ENCODE data around the gene CD44. TPM values are rescaled to one million over a fixed set of nuclear protein-coding genes. Genes with fewer than 3 reads are reported as not detected.

The CD44 gene
- total RNA-seq, 2 experiments from 2014 or later, result 449 to 455 TPM

DNA sequence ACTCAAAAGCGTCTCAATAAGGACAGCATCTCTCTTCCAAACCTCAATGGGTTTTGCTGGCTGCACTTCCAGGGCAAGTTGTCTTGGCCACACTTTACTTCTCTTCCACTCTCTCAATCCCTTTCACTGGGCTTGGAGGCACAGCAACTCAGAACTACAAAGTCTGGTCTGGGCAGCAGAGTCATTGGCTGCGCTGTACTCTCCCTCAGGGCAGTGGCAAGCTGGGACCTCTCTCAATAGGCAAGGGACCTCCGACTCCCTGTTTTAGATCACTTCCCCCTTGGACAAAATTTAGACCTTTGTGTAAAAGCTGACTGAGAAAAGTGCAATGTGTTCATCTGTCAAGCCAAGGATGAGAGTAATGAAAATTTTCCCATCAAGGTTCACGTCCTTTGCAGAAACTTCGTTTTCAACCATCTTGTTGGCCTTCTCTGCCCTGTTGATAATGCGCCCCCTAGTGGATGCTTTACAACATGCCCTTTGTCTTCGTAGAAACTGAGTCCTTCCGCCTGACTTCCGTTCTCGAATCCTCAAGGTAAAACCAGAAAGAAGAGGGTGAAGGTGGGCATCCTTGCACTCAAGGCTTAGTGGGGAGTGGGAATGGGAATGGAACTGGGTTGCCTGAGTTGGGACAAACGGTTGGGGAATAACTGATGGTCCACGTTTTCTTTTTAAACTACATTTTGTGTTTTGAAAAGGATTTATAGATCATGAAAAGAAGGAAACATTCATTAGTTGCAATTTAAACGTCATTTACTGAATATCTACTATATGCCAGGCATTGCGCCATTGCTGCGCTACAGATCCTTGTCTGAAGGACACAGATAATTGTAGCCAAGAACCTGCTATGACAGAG lies 99.1 kb downstream of the CD44 start:
- CTCF ChIA-PET, result interaction anchor here (1.0 to 2.2 kb wide), 4 partner anchors 38 to 238 kb away, joined by 3 to 4 read pairs (median 4); no protein-coding TSS in a partner anchor
- POLR2A ChIA-PET, result interaction anchor here (1.5 kb wide), 1 partner anchor 71 kb away, joined by 3 read pairs; no protein-coding TSS in a partner anchor

DNA sequence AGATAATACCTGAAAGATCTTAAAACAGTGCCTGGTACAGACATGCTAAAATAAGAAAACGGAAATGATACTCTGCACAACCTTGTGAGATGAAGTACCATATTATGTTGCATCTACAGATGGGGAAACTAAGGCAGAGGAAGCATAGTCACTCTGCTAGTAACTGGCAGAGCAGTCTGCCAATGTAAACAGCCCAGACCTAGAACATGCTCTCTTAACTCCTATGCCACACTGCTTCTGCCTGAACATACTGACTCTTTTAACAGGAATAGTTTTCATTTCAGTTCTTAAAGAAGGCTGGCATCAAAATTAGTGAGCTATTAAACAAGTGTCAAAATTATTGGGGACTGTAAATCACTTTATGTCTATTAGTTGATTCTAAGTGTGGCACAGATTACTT lies 99.9 kb downstream of the CD44 start:
- POLR2A ChIA-PET, result no interaction called here
- CTCF ChIA-PET, result interaction anchor here (0.9 to 1.7 kb wide), 2 partner anchors 37 to 208 kb away, joined by 3 to 4 read pairs; no protein-coding TSS in a partner anchor

- ChIA-PET POLR2A (no interaction called here), CTCF (interaction anchor here (0.9 kb wide), 1 partner anchor 209 kb away, joined by 3 read pairs; no protein-coding TSS in a partner anchor)
Measured at GRCh38 chr11:35239471-35240075, 100.6 kb downstream of the CD44 start.

- CTCF ChIA-PET, result interaction anchor here (0.7 kb wide), 1 partner anchor 170 kb away, joined by 3 read pairs; no protein-coding TSS in a partner anchor
- POLR2A ChIA-PET, result no interaction called here
Measured at GRCh38 chr11:35241083-35241482, 102.1 kb downstream of the CD44 start.

GRCh38 chr11:35241531-35241930 lies 102.6 kb downstream of the CD44 start:
- ChIA-PET POLR2A (no interaction called here), CTCF (no interaction called here)

DNA sequence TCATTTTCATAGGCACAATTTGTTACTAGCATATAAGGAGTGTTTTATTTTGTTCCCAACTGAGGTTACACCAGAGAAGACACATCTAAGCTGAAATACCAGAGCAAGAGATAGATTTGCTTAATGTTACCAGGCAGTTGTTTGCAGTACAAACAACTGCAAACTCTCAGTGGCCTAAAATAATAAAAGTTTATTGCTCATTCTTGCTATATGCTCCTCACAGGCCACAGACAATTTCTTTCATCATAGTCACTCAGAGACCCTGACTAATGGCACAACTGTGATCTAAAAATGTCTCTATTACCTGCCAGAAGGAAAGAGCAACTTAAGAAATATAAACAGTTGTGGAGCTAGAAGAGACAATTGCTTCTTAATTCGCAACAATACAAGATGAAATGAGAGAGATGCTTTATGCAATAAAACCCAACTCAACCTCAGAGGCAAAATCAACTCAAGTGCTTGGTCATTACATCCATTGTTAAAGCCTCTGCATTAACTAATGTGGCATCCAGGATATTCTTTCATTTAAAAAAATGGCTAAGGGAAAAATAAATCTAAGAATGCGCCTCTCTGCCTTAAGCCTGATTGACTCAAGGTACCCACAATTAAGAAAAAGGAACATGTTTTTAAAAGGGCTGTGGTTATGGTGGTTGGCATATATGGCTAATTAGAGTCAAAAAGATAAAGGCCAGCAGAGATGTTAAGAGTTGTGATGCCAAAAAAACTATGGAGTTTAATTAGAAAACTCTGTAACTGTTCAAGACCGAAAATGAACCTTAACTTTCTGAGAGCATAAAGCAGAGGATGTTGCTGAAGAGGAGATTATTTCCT lies 103.7 kb downstream of the CD44 start:
- POLR2A ChIA-PET, result no interaction called here
- CTCF ChIA-PET, result no interaction called here

DNA sequence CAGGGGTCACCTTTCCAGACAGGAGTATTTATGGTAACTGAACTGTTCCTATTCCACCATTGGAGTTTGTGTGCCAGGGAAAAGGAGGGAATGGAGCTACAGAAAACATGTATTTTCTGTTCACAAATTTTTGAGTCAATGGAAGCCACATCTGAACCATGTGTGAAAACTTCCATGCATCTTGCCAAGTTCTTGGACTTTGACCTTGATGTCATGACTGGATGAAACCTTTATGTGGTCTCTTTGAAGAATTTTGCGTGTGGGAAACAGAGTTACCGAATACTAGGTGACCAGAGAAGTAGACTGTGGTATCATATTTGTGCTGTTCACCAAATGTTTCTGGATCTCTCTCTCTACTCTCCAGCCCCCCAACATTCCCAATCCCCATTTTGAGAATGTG lies 104.8 kb downstream of the CD44 start:
- CTCF ChIA-PET, result no interaction called here
- POLR2A ChIA-PET, result no interaction called here

DNA sequence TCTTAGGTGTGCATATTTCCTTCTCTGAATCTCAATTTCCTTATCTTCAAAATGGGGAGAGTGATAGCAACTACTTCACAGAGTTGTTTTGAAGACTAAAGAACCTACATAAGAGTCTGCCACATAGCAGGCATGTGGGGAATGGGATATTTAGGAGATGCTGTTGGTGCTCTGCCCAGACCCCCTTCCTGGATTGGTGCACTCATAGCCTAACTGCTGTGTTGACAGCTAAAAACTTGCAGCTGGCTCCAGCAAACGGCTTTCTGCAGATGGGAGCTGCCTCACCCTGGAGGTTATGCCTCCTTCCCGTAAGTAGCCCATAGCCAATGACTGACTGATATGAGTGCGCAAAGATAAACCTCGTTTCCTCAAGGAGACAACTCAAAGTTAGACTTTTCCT lies 106.1 kb downstream of the CD44 start:
- ChIA-PET POLR2A (no interaction called here), CTCF (no interaction called here)

- ChIA-PET CTCF (interaction anchor here (1.0 kb wide), 1 partner anchor 15 kb away, joined by 4 read pairs; no protein-coding TSS in a partner anchor), POLR2A (no interaction called here)
Measured at GRCh38 chr11:35245786-35246185, 106.8 kb downstream of the CD44 start.

DNA sequence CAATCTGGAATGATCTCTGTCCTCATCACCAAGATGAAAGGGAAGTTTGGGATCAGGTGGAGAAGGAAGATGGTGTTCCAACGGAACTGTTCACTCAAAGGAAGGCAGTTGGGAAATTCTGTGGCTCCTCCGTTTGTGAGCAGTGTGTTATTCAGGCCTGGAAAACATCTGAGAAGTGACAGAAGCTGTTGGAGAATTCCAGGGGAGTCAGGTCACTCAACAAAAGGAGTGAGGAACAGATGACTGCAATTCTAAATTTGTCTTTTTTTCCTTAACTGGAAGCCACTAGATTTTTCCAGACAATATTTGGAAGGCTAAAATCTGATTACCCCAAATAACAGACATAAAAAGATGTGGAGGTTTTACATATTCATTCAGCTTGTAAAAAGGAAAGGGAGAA lies 107.8 kb downstream of the CD44 start:
- POLR2A ChIA-PET, result no interaction called here
- CTCF ChIA-PET, result interaction anchor here (1.0 kb wide), 1 partner anchor 14 kb away, joined by 4 read pairs; no protein-coding TSS in a partner anchor

GRCh38 chr11:35247428-35247827 lies 108.5 kb downstream of the CD44 start:
- ChIA-PET POLR2A (no interaction called here), CTCF (no interaction called here)

- POLR2A ChIA-PET, result no interaction called here
- CTCF ChIA-PET, result no interaction called here
Measured at GRCh38 chr11:35247863-35248262, 108.9 kb downstream of the CD44 start.

GRCh38 chr11:35248558-35249323 lies 109.8 kb downstream of the CD44 start:
- CTCF ChIA-PET, result no interaction called here
- POLR2A ChIA-PET, result no interaction called here

GRCh38 chr11:35250192-35250591 lies 111.2 kb downstream of the CD44 start:
- CTCF ChIA-PET, result no interaction called here
- POLR2A ChIA-PET, result no interaction called here

- ChIA-PET POLR2A (no interaction called here), CTCF (no interaction called here)
Measured at GRCh38 chr11:35250621-35251020, 111.7 kb downstream of the CD44 start.

GRCh38 chr11:35253237-35253636 lies 114.3 kb downstream of the CD44 start:
- ChIA-PET POLR2A (no interaction called here), CTCF (no interaction called here)

DNA sequence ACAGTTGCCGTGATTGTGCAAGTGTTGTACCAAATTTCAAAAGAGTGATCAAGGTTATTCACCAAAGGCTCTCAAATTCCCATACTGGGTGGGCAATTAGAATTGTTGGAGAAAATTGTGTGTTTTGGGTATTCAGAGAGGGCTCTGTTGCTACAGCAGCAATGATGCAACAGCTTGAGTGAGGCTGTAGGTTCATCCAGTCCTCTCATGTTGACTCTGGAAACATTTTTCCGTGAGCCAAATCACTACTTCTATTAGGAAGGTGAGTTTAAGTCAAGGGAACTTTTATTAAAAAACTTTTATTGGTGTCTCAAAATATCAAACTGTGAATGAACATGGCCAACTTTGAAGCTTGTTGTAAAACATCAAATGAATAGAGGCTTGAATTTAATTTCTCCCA lies 116.5 kb downstream of the CD44 start:
- POLR2A ChIA-PET, result no interaction called here
- CTCF ChIA-PET, result no interaction called here

DNA sequence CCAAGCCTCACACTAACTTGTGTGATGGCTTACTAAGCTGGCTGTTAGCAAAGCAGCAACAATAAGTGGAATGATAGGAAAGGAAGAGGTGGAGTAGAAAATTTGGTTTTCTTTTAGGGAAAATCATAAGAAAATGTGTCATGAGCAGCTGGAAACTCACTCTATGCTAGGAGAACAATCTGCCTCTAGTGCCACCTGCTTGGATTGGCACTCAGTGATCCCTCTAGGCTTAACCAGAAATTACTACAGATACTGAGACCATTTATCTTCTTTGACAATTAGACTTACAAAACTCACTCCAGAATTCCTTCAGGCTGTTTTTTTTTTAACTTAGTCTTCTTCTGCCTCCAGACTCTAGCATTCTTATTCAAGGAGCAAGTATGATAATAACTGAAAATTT lies 117.3 kb downstream of the CD44 start:
- CTCF ChIA-PET, result no interaction called here
- POLR2A ChIA-PET, result no interaction called here

- ChIA-PET POLR2A (no interaction called here), CTCF (no interaction called here)
Measured at GRCh38 chr11:35257281-35257680, 118.3 kb downstream of the CD44 start.

GRCh38 chr11:35259529-35259928 lies 120.6 kb downstream of the CD44 start:
- ChIA-PET POLR2A (no interaction called here), CTCF (no interaction called here)
